Posterior vena cava (tissue), 2 donors: ENCODE measurements around the gene ZNF526. TPM values are rescaled to one million over a fixed set of nuclear protein-coding genes. Genes with fewer than 3 reads are reported as not detected.

ENCODE experiments used
- DNase-seq: peaks from one replicate; pipeline ENCODE4 v3.0.0-alpha.2; 2020; ENCODE audit warnings: low spot score
- intact Hi-C, 2 donors: fragments of 100-400 bp; cut with DNase I; formaldehyde crosslinking; loops; one replicate each; pipeline versions ENCODE4 v1.14.1 to v1.14.2; 2022 to 2023
- long read RNA-seq, 2 donors: library from polyadenylated mRNA; unstranded; transcript quantifications; one replicate each; pipeline ENCODE4 v2.0.0, GENCODE V29; 2020 to 2021
- total RNA-seq, 2 donors: library from RNA; stranded (reverse); fragmentation: NEBNext Ultra II Directional; extraction: Animal tissue kit (Norgen Biotek cat#: 25700); gene quantifications; one replicate each; pipeline ENCODE4 v1.2.1, GENCODE V29; 2021
- donor health status: DM: yes; HTN: yes; CAD: no.
- donor health status: DM: yes; HTN: yes; CAD: no.

ZNF526 gene
- total RNA-seq: 1 to 10 TPM; 8.2 to 8.7 TPM
- long read RNA-seq, donor 1, partial matches to known transcripts: 1 of 2 reads
- long read RNA-seq, donor 1, other reads (novel, unspliced or antisense): 1 of 2 reads
- long read RNA-seq, donor 2, full-length matches to known transcripts: 2 of 8 reads
- long read RNA-seq, donor 2, partial matches to known transcripts: 0 of 8 reads
- long read RNA-seq, donor 2, other reads (novel, unspliced or antisense): 6 of 8 reads

- DNase-seq: peak; percentile 99
- intact Hi-C loops: no loop called here
These were observed at the start of gene ZNF526 for GRCh38 chr19:42219812-42220750. ZNF526 (plus strand) TSS chr19:42220312; CDS start chr19:42224404, 4,092 bp downstream.

GRCh38 chr19:42170715-42171114, 49.4 kb upstream of the ZNF526 start:
- no peak for DNase-seq
- intact Hi-C loops: no loop called here

- intact Hi-C loops: no loop called here
- no peak for DNase-seq
These were observed 47.9 kb upstream of the ZNF526 start for GRCh38 chr19:42172261-42172660.

GRCh38 chr19:42173695-42174094, 46.4 kb upstream of the ZNF526 start:
- no peak for DNase-seq
- intact Hi-C loops: no loop called here

GRCh38 chr19:42174188-42174587, 45.9 kb upstream of the ZNF526 start:
- intact Hi-C loops: no loop called here
- DNase-seq: no peak

GRCh38 chr19:42174958-42175734, 45.0 kb upstream of the ZNF526 start:
- no peak for DNase-seq
- intact Hi-C loops: no loop called here

- no peak for DNase-seq
- intact Hi-C loops: no loop called here
These were observed 44.0 kb upstream of the ZNF526 start for GRCh38 chr19:42175952-42176648.

- DNase-seq: no peak
- intact Hi-C loops: no loop called here
These were observed 43.5 kb upstream of the ZNF526 start for GRCh38 chr19:42176649-42176989.

- intact Hi-C loops: no loop called here
- DNase-seq: peak; percentile 90
These were observed 43.0 kb upstream of the ZNF526 start for GRCh38 chr19:42176990-42177685.

- intact Hi-C loops: no loop called here
These were observed 42.5 kb upstream of the ZNF526 start for GRCh38 chr19:42177686-42178019.

GRCh38 chr19:42178791-42179674, 41.1 kb upstream of the ZNF526 start:
- DNase-seq: no peak
- intact Hi-C loops: no loop called here

More at GRCh38 chr19:42177686-42178019, 42.5 kb upstream of the ZNF526 start:
- DNase-seq: no peak

- peak; percentile 93 for DNase-seq
- intact Hi-C loops: loop anchor here (5.0 kb wide), 1 partner anchor 52 kb away; the partner anchor contains the start of gene POU2F2 (in 2 of the 2)
These were observed 35.7 kb upstream of the ZNF526 start for GRCh38 chr19:42184401-42184861.

GRCh38 chr19:42185277-42185676, 34.8 kb upstream of the ZNF526 start:
- intact Hi-C loops: no loop called here
- DNase-seq: no peak

GRCh38 chr19:42188665-42189064, 31.4 kb upstream of the ZNF526 start:
- intact Hi-C loops: no loop called here

GRCh38 chr19:42189133-42189532, 31.0 kb upstream of the ZNF526 start:
- intact Hi-C loops: no loop called here
- DNase-seq: no peak

More at GRCh38 chr19:42188665-42189064, 31.4 kb upstream of the ZNF526 start:
- DNase-seq: no peak

- DNase-seq: no peak
- intact Hi-C loops: loop anchor here in 1 of 2 donors (5.0 kb wide), 1 partner anchor 176 kb away; no protein-coding TSS in a partner anchor
These were observed 28.8 kb upstream of the ZNF526 start for GRCh38 chr19:42191330-42191729.

GRCh38 chr19:42191855-42192254, 28.3 kb upstream of the ZNF526 start:
- no peak for DNase-seq
- intact Hi-C loops: loop anchor here in 1 of 2 donors (5.0 kb wide), 1 partner anchor 175 kb away; no protein-coding TSS in a partner anchor
